GM23248 (cell line): ENCODE results near the gene GLCCI1.

ENCODE experiments used
- EZH2 ChIP-seq: fragments of 200-600 bp; sonication (generic); IDR thresholded peaks from 2 replicates; pipeline ENCODE4 v1.6.1; 2018; ENCODE audit warnings: antibody characterized with exemption, mild to moderate bottlenecking; ENCODE audit not compliant: insufficient read depth, poor library complexity, severe bottlenecking
- EZH2phosphoT487 ChIP-seq: fragments of 200-600 bp; sonication (generic); IDR thresholded peaks from 2 replicates; pipeline ENCODE4 v1.6.1; 2018; ENCODE audit warnings: antibody characterized with exemption, moderate library complexity, mild to moderate bottlenecking, low read depth; ENCODE audit not compliant: insufficient read depth

DNA sequence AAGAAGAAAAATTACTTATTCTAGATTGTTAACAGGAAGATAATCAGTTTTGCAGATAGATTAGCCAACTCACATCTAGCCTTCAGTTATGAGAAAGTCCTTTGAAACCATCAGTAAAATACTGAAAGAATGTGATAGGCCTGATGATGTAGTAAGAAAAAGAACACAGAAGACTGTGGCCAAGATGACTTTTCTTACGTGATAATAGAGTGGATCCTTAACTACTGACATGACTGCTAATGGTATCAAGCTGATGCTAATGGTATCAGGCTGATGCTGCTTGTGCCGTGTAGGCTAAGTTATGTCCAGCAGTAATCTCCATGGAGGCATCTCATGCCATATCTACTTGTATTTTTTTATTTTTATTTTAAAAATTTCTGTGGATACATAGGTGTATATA is 114.2 kb downstream of the GLCCI1 start:
- TF ChIP-seq EZH2phosphoT487 (no peak), EZH2 (no peak)
